Measurements from ENCODE around the gene FGF9.

FGF9 gene

GRCh38 chr13:21710163-21710562, 39.3 kb downstream of the FGF9 start:
- no peak for DNase-seq (ENCODE audit: low spot score)

- DNase-seq (ENCODE audit: low spot score) = no peak
These were observed 46.9 kb downstream of the FGF9 start for GRCh38 chr13:21717817-21718216.

- DNase-seq (ENCODE audit: low spot score) = no peak
These were observed 48.6 kb downstream of the FGF9 start for GRCh38 chr13:21719463-21719862.

- DNase-seq (ENCODE audit: low spot score) = no peak
These were observed 53.1 kb downstream of the FGF9 start for GRCh38 chr13:21723807-21724505.

GRCh38 chr13:21730186-21730880, 59.5 kb downstream of the FGF9 start:
- DNase-seq (ENCODE audit: low spot score) = no peak

- no peak for DNase-seq (ENCODE audit: low spot score)
These were observed 62.8 kb downstream of the FGF9 start for GRCh38 chr13:21733475-21734263.

GRCh38 chr13:21734961-21735360, 64.1 kb downstream of the FGF9 start:
- no peak for DNase-seq (ENCODE audit: low spot score)

- DNase-seq (ENCODE audit: low spot score) = no peak
These were observed 65.0 kb downstream of the FGF9 start for GRCh38 chr13:21735701-21736401.

GRCh38 chr13:21736926-21737325, 66.1 kb downstream of the FGF9 start:
- no peak for DNase-seq (ENCODE audit: low spot score)

- DNase-seq (ENCODE audit: low spot score) = no peak
These were observed 67.8 kb downstream of the FGF9 start for GRCh38 chr13:21738630-21739029.

- DNase-seq (ENCODE audit: low spot score) = no peak
These were observed 68.9 kb downstream of the FGF9 start for GRCh38 chr13:21739771-21740170.

GRCh38 chr13:21741396-21741979, 70.6 kb downstream of the FGF9 start:
- no peak for DNase-seq (ENCODE audit: low spot score)

GRCh38 chr13:21742096-21742495, 71.2 kb downstream of the FGF9 start:
- DNase-seq (ENCODE audit: low spot score) = no peak

GRCh38 chr13:21744149-21744548, 73.3 kb downstream of the FGF9 start:
- no peak for DNase-seq (ENCODE audit: low spot score)

- DNase-seq (ENCODE audit: low spot score) = no peak
These were observed 74.4 kb downstream of the FGF9 start for GRCh38 chr13:21745307-21745706.

- DNase-seq (ENCODE audit: low spot score) = no peak
These were observed 76.6 kb downstream of the FGF9 start for GRCh38 chr13:21747456-21747855.

- DNase-seq (ENCODE audit: low spot score) = no peak
These were observed 77.3 kb downstream of the FGF9 start for GRCh38 chr13:21748166-21748565.

- DNase-seq (ENCODE audit: low spot score) = no peak
These were observed 78.5 kb downstream of the FGF9 start for GRCh38 chr13:21749410-21749809.

- DNase-seq (ENCODE audit: low spot score) = no peak
These were observed 81.6 kb downstream of the FGF9 start for GRCh38 chr13:21752501-21752900.

- no peak for DNase-seq (ENCODE audit: low spot score)
These were observed 82.3 kb downstream of the FGF9 start for GRCh38 chr13:21753117-21753729.
